HG03196 (cell line): ENCODE data around the gene FOXI2.

Experiments used
- ATAC-seq: cut with Tn5 transposase; IDR thresholded peaks from one replicate; pipeline ENCODE4 v1.9.1; 2021; ENCODE audit not compliant: unreplicated experiment

FOXI2 gene

DNA sequence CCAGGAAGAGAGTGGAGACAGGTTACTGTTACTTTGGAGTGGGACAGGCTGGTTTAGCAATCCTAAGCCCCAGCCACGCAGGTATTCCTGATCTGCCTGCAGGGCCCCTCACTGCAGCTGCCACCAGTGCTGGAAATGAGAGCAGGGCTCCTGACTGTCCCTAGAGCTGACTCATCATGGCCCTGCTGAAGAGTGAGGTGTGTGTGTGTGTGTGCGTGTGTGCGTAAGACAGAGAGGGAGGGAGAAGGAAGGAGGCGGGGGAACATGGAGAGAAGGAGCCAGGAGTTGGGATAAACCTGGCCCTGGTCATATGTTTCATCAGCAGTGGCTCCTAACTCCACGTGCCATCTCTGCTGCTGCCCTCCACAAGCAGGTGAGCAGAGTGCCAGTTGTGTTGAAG lies 3.6 kb downstream of the FOXI2 start:
- no peak for ATAC-seq

DNA sequence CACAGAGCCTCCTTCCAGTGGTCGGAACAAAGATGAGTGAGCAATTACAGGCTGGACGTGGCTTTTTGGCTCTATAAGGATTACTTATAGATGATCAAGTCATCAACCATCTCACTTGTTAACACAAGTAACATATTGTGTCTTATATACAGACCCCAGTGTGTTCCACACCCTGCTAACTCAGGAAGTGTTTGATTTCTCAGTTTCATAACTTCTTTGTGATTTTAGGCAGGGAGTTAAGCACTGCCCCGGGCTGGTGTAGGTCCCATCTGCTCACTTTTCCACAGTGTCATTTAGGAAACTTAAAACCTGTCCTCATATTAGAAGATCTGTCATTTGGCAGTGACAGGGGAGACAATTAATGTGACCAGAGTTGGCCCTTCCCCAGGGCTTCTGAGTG lies 6.2 kb downstream of the FOXI2 start:
- ATAC-seq = no peak

DNA sequence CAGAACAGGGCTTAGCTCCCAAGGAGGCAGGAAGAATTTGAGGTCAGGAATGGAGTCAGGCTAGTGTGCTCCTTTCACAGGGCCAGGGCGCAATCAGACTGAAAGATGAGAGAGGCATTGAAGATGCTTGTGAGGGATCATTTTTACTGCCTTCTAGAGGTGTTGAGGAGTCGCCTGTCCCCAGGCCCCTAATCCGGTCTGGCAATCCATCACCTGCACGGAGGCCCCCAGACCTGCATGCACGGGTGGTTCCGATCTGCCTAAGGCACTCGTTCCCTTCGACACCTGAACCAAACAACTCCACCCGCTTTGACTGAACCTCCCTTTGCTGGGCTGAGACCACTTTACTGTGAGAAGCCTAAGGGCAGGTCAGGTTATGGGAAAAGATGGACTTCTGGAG lies 8.0 kb downstream of the FOXI2 start:
- ATAC-seq = no peak

DNA sequence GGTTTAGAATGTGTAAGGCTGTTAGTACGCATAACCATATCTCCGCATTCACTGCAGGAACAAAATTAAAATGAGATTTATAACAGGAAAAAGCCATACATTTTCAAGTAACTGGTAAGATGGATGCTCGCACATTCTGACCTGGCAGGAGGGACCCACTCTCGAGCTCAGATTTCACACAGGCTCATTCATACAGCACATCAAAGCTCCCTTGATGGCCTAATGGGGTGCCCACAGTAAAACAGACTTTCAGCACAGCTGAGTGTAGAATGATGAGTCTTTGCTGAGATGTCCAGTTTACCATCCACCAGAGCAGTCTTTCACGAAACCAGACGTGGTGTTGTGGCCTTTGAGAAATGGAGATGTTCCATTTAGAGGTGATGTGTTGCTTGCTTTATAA lies 8.9 kb downstream of the FOXI2 start:
- no peak for ATAC-seq

DNA sequence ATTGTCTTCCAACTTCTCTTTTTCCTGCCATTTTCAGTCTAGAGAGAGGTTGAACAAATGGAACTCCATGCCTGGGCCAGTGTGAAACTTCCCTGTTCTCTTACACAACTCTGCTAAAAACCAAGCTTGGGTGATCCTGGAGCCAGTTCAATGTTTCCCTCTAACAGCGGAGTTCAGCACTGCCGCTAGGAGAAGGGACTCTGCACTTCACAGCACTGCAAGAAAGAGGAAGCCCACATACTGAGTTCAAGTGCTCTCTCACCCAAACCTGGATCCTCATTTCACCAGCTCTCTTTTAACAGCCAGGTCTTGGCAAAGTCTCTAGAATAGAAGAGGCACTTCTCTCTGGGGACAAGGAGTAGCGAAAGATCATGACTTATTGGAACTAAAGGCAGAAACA lies 18.8 kb downstream of the FOXI2 start:
- no peak for ATAC-seq

DNA sequence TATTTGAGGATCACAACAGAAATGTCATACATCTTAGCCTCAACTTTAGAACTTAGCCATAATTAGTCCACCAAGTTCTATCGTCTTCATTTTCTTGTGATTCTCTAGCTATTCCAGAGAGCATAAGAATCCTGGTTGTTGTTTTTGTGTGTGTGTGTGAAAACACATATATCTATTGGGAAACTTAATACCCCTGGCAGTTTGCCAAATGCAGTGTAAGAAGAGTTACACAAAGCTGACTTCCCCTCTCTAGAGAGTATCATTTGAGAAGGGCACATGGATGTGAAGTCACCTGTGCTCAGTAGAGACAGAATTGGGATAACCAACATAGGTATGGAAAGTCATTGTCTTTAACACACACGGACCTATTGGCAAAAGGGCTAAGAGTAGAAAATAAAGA lies 19.3 kb downstream of the FOXI2 start:
- ATAC-seq = no peak

DNA sequence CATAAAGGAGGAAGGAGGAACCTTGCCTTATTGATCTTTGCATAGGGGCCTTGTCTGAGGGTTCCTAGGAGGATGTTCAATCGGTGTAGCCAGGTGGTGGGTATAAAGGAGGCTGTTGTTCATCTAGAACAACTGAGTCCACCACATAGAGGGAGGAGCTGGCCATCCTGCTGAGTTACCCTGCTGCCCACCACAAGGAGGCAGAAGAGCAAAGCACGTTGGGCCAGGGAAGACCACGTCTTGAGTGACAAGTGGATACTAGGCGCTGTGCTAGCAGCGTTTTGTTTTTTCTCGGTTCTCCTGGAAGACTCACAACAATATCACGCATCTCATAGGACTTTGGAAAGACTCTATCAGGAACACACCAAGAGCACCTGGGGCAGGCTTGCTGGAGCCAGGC lies 20.0 kb downstream of the FOXI2 start:
- no peak for ATAC-seq

DNA sequence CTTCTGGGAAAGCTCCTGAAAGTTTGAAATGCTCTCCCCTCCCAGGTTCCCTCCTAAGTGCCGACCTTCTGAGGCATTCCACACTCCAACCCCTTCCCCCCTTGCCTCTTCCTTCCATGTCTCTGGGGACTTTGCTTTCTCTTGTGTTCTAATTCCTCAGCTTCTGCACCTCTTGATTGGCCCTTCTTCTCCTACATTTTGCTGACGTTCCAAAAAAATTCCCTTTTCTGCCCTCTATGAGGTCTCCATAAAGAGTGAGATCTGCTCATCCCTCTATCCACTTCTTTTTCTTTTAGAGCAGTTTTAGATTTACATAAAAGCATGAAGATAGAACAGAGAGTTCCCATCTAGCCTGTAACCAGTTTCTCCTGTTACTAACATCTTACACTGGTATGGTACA lies 22.3 kb downstream of the FOXI2 start:
- no peak for ATAC-seq

DNA sequence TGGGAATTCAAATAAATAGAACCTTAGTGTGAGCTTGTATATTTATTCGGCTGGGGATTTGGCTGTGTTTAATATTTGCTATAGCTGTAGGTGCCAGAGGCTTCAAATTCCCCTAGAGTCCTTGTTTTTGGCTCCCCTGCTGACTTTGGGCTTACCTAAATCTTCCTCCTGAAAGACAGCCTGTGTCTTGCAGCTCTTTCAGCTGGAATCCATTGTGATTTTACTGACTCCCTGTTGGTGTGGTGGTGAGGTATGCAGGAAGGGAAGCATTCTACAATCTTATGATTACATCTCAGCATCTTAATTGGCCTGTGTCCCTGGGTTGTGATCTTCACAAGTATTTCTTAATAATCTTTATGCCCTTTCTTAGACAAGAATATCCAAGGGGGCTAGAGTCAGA lies 25.9 kb downstream of the FOXI2 start:
- ATAC-seq = no peak

DNA sequence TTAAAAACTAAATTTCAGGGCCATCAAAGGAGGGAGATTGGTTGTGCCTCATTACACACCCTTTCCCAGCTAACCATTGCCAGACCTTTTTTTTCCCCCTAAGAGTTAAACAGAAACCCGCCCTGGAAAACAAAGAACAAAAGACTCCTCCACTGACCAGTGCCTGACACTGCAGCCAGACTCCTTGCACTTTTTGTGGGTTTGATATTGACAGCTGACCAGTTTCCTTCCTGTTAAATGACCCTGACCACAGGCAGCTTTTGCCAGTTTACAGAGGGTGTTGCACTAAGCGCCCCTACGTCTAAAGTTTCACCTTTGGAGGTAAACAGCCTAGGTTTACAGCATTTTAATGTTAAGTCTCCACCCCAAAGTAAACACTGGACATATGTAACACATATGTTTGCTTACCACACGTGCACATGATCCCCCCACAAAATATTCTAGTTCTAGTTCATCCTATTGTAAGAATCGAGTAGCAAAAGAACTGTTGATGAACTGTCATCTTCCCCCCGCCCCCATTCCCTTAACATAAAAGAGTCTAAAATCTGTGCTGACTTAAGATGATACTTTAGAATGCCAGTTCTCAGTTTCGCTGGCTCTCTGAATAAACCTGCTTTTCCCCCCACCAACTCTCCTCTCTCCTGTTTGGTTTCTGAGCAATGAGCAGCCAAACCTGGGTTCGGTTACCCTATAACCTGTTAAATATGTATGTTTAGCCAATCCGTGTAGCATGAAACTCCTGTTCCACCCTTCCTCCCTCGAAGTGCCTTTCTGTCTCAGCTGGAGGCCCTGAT lies 38.0 kb downstream of the FOXI2 start:
- ATAC-seq = no peak

DNA sequence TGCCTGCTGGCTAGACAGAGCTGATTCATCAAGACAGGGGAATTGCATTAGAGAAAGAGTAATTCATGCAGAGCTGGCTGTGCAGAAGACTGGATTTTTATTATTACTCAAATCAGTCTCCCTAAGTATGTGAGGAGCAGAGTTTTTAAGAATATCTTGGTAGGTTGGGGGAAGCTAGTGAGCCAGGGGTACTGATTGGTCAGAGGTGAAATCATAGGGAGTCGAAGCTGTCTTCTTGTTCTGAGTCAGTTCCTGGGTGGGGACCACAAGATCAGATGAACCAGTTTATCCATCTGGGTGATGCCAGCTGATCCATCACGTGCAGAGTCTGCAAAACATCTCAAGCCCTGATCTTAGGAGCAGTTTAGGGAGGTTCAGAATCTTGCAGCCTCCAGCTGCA lies 39.8 kb downstream of the FOXI2 start:
- ATAC-seq = no peak

DNA sequence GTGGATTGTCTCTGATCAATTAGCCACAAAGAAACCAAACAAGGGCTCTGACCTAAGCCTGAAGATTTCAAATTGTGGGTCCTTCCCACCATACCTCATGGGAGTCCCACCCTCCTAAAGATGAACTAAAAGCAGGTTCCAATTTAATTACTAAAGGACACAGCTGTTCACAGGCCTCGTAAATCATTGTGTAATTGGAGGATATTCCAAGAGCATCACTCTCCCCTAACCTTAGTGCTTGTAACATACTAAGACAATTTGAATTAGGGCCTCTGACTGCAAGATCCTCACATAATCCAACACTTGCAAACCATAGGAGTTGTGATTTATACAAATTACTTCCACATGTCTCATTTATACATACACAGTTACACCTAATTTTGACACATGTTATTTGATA lies 44.4 kb downstream of the FOXI2 start:
- no peak for ATAC-seq

DNA sequence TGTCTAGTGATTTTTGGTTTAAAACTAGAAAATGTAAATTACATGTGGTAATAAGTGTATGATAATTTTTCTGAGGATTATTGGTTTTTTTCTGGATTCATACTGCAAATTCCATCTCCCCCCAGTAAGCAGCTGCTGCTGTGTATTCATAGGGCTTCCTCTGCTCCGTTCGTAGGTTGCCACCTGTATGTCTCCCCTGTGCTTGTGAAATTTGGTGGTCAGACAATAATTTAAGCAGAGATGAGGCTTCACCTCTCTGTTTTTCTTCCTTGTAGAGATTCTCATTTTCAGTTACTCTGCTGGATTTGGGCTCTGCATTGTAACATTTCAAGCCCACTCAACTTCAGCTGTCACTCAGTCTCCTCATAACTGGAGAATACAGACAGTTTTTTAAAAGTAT lies 50.9 kb downstream of the FOXI2 start:
- ATAC-seq = no peak

DNA sequence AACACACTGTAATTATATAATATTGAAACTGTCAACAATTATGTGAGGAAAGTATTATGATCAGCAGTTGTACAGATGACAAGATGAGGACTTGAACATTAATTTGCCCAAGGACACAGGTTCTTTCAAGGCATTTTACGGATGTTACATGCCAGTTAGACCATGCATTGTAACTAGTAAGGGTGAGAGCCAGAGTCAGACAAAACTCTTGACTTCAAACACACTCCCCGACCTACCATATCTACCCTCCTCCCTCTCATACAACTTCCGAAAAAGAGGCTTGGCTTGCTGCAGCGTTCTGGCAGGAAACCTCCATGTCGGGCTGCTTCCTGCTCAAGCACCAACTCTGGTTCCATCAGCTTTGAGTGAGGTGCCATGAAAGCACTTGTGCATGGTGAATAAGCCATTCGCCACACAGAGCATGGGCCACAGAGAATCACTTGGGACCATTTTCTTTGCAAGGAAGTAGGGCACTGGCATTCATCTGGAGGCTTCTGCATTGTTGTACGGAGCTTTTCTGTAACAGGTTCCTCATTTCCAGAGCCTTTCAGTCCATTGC lies 53.2 kb downstream of the FOXI2 start:
- ATAC-seq = no peak
